PC-3 (cell line): Measurements from ENCODE around the gene CFP. TPM values are rescaled to one million over a fixed set of nuclear protein-coding genes. Genes with fewer than 3 reads are reported as not detected.

ENCODE experiments used
- ATAC-seq: fragments of 200-7000 bp; cut with Tn5 transposase; 2 replicates; pipeline ENCODE4 v1.9.1; 2020; ENCODE audit warnings: mild to moderate bottlenecking, moderate library complexity
- BruUV-seq: library from RNA; stranded (reverse); fragments of 400-500 nt; replicated peaks from 2 replicates; lab custom pipeline; 2021; lab: Mats Ljungman, UMichigan
- CTCF ChIA-PET: fragments of 300-600 bp; sonication (Branson Sonifier 250); formaldehyde crosslinking; loops from one replicate; lab custom pipeline; 2022; ENCODE audit warnings: antibody characterized with exemption; lab: Charles Lee
- POLR2A ChIA-PET: fragments of 300-600 bp; sonication (Branson Sonifier 250); formaldehyde crosslinking; loops from one replicate; lab custom pipeline; 2022; ENCODE audit warnings: antibody characterized with exemption; ENCODE audit not compliant: unreplicated experiment; lab: Charles Lee
- DNase-seq: peaks from one replicate; pipeline ENCODE4 v3.0.0-alpha.2; 2015
- H2AFZ ChIP-seq: fragments of 300-600 bp; sonication (generic); 2 replicates; pipeline ENCODE4 v1.6.0; 2016; ENCODE audit warnings: antibody characterized with exemption, low read length
- H3F3A ChIP-seq: fragments of 300-600 bp; sonication (generic); one replicate; pipeline ENCODE4 v1.6.0; 2017; ENCODE audit warnings: antibody characterized with exemption, low read length, control low read depth, mild to moderate bottlenecking; ENCODE audit not compliant: unreplicated experiment
- H3K27ac ChIP-seq: fragments of 300-600 bp; sonication (generic); 2 replicates; pipeline ENCODE4 v1.5.1; 2016; ENCODE audit warnings: mild to moderate bottlenecking, low read length
- H3K27me3 ChIP-seq: fragments of 300-600 bp; sonication (generic); 2 replicates; pipeline ENCODE4 v1.6.1; 2016; ENCODE audit warnings: low read length, mixed read lengths
- H3K36me3 ChIP-seq: fragments of 300-600 bp; sonication (generic); 2 replicates; pipeline ENCODE4 v1.6.1; 2016; ENCODE audit warnings: low read depth, mixed run types, low read length, mixed read lengths
- H3K4me1 ChIP-seq: fragments of 300-600 bp; sonication (generic); 2 replicates; pipeline ENCODE4 v1.5.1; 2016; ENCODE audit warnings: low read length; ENCODE audit not compliant: insufficient read depth
- H3K4me2 ChIP-seq: fragments of 300-600 bp; sonication (generic); 2 replicates; pipeline ENCODE4 v1.6.0; 2016; ENCODE audit warnings: low read length
- H3K4me3 ChIP-seq: fragments of 300-600 bp; sonication (generic); 2 replicates; pipeline ENCODE4 v1.5.1; 2016; ENCODE audit warnings: mild to moderate bottlenecking, low read length, mixed read lengths
- H3K79me2 ChIP-seq: fragments of 300-600 bp; sonication (generic); 2 replicates; pipeline ENCODE4 v1.6.1; 2017; ENCODE audit warnings: low read length, mixed read lengths
- H3K9ac ChIP-seq: fragments of 300-600 bp; sonication (generic); 2 replicates; pipeline ENCODE4 v1.6.0; 2016; ENCODE audit warnings: mild to moderate bottlenecking, low read length
- H3K9me2 ChIP-seq: fragments of 300-600 bp; sonication (generic); replicated peaks from 2 replicates; pipeline ENCODE4 v1.6.1; 2016; ENCODE audit warnings: mixed run types, low read length, mixed read lengths
- H3K9me3 ChIP-seq: fragments of 300-600 bp; sonication (generic); 2 replicates; pipeline ENCODE4 v1.6.1; 2016; ENCODE audit warnings: low read length, mixed read lengths
- H4K20me1 ChIP-seq: fragments of 300-600 bp; sonication (generic); 2 replicates; pipeline ENCODE4 v1.6.1; 2016; ENCODE audit warnings: low read length, mixed read lengths
- EZH2 ChIP-seq: fragments of 300-600 bp; sonication (generic); IDR thresholded peaks from one replicate; pipeline ENCODE4 v1.6.1; 2017; ENCODE audit warnings: antibody characterized with exemption, mild to moderate bottlenecking, low read length; ENCODE audit not compliant: unreplicated experiment
- EZH2phosphoT487 ChIP-seq: fragments of 300-600 bp; sonication (generic); IDR thresholded peaks from 2 replicates; pipeline ENCODE4 v1.6.1; 2018; ENCODE audit warnings: mild to moderate bottlenecking, antibody characterized with exemption, low read length, borderline replicate concordance
- intact Hi-C: fragments of 100-400 bp; cut with micrococcal nuclease; formaldehyde crosslinking; loops from 2 replicates; pipeline ENCODE4 v1.9.0; 2023
- total RNA-seq: library from RNA; depleted of rRNA; stranded (reverse); fragments of >200 nt; gene quantifications from 2 replicates; pipeline ENCODE4 v1.2.3, GENCODE V29; 2014
- TF ChIP-seq, protein P1 (sequence below): fragments of 300-600 bp; sonication (generic); conservative IDR thresholded peaks from 2 replicates; pipeline ENCODE4 v1.5.1; 2017; ENCODE audit warnings: antibody characterized with exemption, low read depth, mild to moderate bottlenecking, low read length

CFP gene
- total RNA-seq, 1 experiment from 2014 or later: 1.9 TPM

DNA sequence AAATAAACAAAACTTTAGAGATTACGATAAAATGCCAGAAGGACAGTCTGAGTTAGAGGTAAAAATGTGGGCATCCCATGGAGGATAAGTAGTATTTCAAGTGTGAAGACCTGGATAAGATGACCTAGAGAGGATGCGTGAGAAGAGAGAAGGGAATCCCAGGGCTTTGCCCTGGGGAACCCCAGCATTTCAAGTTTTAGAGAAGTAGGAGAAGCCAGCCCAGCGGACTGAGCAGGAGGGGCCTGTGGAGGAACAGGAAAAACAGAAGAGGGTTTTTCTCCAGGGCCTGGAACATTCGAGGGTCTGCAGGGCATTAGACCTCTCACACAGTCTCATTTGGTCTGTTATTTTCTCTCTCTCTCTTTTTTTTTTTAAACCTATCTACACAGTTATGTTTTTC is 2.9 kb upstream of the CFP start:
- intact Hi-C loops: no loop called here
- DNase-seq: no peak
- Histone ChIP-seq H3K27ac (no peak overlapping the region), H3K9me3 (no peaks in the 10 kb centered on the region), H3K4me3 (no peak overlapping the region), H2AFZ (no peak overlapping the region), H3K4me2 (no peak overlapping the region), H3K9ac (no peak overlapping the region), H3K4me1 (no peaks in the 10 kb centered on the region), H3K27me3 (no peaks in the 10 kb centered on the region), H4K20me1 (no peaks in the 10 kb centered on the region), H3K79me2 (no peaks in the 10 kb centered on the region), H3F3A (no peaks in the 10 kb centered on the region), H3K36me3 (peaks cover 7% of the 10 kb centered on the region; the same call in 1 of the 2 replicates), H3K9me2 (no peaks in the 10 kb centered on the region)
- no TSS peak for BruUV-seq
- ATAC-seq: no peak
- ChIA-PET CTCF (no interaction called here), POLR2A (no interaction called here)
- TF ChIP-seq EZH2phosphoT487 (no peak), EZH2 (no peak)
- TF ChIP-seq, protein P1, sequence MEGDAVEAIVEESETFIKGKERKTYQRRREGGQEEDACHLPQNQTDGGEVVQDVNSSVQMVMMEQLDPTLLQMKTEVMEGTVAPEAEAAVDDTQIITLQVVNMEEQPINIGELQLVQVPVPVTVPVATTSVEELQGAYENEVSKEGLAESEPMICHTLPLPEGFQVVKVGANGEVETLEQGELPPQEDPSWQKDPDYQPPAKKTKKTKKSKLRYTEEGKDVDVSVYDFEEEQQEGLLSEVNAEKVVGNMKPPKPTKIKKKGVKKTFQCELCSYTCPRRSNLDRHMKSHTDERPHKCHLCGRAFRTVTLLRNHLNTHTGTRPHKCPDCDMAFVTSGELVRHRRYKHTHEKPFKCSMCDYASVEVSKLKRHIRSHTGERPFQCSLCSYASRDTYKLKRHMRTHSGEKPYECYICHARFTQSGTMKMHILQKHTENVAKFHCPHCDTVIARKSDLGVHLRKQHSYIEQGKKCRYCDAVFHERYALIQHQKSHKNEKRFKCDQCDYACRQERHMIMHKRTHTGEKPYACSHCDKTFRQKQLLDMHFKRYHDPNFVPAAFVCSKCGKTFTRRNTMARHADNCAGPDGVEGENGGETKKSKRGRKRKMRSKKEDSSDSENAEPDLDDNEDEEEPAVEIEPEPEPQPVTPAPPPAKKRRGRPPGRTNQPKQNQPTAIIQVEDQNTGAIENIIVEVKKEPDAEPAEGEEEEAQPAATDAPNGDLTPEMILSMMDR: no peak

DNA sequence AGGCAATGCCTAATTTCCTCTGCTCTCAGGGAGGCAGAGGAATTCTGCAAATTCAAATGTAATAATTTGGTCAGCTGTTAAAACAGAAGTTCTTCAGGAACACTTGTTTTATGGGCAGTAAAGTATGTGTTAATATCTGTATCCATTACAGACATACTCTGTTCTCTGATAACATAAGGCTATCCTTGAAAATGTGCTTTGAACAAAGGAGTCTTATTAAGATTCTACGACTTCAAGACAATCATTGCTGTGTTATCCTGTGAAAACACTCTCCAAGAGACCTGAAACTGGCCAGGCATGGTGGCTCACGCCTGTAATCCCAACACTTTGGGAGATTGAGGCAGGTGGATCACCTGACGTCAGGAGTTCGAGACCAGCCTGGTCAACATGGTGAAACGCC is 1.9 kb upstream of the CFP start:
- H3K9me2 ChIP-seq: no peaks in the 10 kb centered on the region
- no peak for ATAC-seq
- ChIA-PET CTCF (no interaction called here), POLR2A (no interaction called here)
- no peaks in the 10 kb centered on the region for H3K9me3 ChIP-seq
- H4K20me1 ChIP-seq: no peaks in the 10 kb centered on the region
- no peak overlapping the region for H3K4me3 ChIP-seq
- no peak overlapping the region for H2AFZ ChIP-seq
- TF ChIP-seq, protein P1: no peak
- no peak for TF ChIP-seq EZH2phosphoT487
- TF ChIP-seq EZH2: no peak
- H3K27me3 ChIP-seq: no peaks in the 10 kb centered on the region
- H3K27ac ChIP-seq: no peak overlapping the region
- H3K4me2 ChIP-seq: no peak overlapping the region
- H3K9ac ChIP-seq: no peak overlapping the region
- no TSS peak for BruUV-seq
- no peaks in the 10 kb centered on the region for H3F3A ChIP-seq
- intact Hi-C loops: no loop called here
- H3K4me1 ChIP-seq: no peaks in the 10 kb centered on the region
- no peaks in the 10 kb centered on the region for H3K79me2 ChIP-seq
- no peak for DNase-seq
- H3K36me3 ChIP-seq: peaks cover 6% of the 10 kb centered on the region; the same call in 1 of the 2 replicates

DNA sequence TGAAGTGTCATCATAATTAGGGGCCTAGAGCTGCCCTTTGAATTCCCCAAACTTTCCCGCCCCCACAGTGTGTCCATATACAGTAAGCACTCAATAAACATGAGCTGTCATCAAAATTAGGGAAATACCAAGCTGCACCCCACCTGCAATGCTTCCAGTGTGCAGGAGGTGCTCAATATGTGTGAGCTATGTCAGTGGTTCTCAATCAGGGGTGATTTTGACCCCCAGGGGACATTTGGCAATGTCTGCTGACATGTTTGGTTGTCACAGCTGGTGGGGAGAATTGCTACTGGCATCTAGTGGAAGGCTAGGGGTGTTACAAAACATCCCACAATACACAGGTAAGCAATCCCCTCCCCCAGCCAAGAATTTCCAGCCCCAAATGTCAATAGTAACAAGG is 748 bp downstream of the CFP start:
- no peaks in the 10 kb centered on the region for H3K36me3 ChIP-seq
- no TSS peak for BruUV-seq
- ATAC-seq (peak; percentile 50; the same call in 1 of the 2 replicates), DNase-seq (peak; percentile 44)
- no peaks in the 10 kb centered on the region for H3F3A ChIP-seq
- no peaks in the 10 kb centered on the region for H3K9me2 ChIP-seq
- H3K27me3 ChIP-seq: no peaks in the 10 kb centered on the region
- ChIA-PET POLR2A (no interaction called here), CTCF (no interaction called here)
- no peaks in the 10 kb centered on the region for H3K4me1 ChIP-seq
- H3K4me2 ChIP-seq: no peak overlapping the region
- no peak overlapping the region for H3K9ac ChIP-seq
- no peaks in the 10 kb centered on the region for H3K79me2 ChIP-seq
- intact Hi-C loops: loop anchor here (1.0 kb wide), 1 partner anchor 88 kb away; no protein-coding TSS in a partner anchor
- no peak overlapping the region for H2AFZ ChIP-seq
- TF ChIP-seq, protein P1: peak; percentile 49
- TF ChIP-seq EZH2 (no peak), EZH2phosphoT487 (no peak)
- H3K27ac ChIP-seq: no peak overlapping the region
- no peaks in the 10 kb centered on the region for H4K20me1 ChIP-seq
- H3K4me3 ChIP-seq: no peak overlapping the region
- H3K9me3 ChIP-seq: no peaks in the 10 kb centered on the region
